Aorta (tissue), 5 donors: ENCODE measurements around the gene RANBP10. TPM values are rescaled to one million over a fixed set of nuclear protein-coding genes. Genes with fewer than 3 reads are reported as not detected.

ENCODE experiments used
- ATAC-seq: fragments of 200-7000 bp; cut with Tn5 transposase; one replicate; pipeline ENCODE4 v1.9.1; 2022; ENCODE audit warnings: moderate library complexity; ENCODE audit not compliant: low FRiP score
- DNase-seq, 2 donors: peaks; one replicate each; pipeline ENCODE4 v3.0.0-alpha.2; 2020
- H3K27ac ChIP-seq, 2 donors: one replicate each; pipeline ENCODE4 v1.5.1; 2013; ENCODE audit warnings: low read length in 2 of 2, mild to moderate bottlenecking in 2 of 2, moderate library complexity in 2 of 2, control low read depth in 1 of 2, inconsistent platforms in 1 of 2, low read depth in 1 of 2
- H3K27me3 ChIP-seq, 2 donors: one replicate each; pipeline ENCODE4 v1.6.1; 2013; ENCODE audit warnings: control low read depth in 1 of 2, low read length in 1 of 2, mild to moderate bottlenecking in 1 of 2, moderate library complexity in 1 of 2; ENCODE audit not compliant: insufficient read depth in 2 of 2, control insufficient read depth in 1 of 2
- H3K36me3 ChIP-seq, 2 donors: one replicate each; pipeline ENCODE4 v1.6.1; 2013; ENCODE audit warnings: control low read depth in 1 of 2, low read length in 1 of 2, mild to moderate bottlenecking in 1 of 2; ENCODE audit not compliant: insufficient read depth in 2 of 2, control insufficient read depth in 1 of 2
- H3K4me1 ChIP-seq, 2 donors: one replicate each; pipeline ENCODE4 v1.6.1; 2013; ENCODE audit warnings: low read length in 2 of 2, control low read depth in 1 of 2, mild to moderate bottlenecking in 1 of 2, moderate library complexity in 1 of 2; ENCODE audit not compliant: insufficient read depth in 2 of 2, control insufficient read depth in 1 of 2
- H3K4me3 ChIP-seq, 2 donors: one replicate each; pipeline ENCODE4 v1.5.1; 2013; ENCODE audit warnings: low read length in 2 of 2, control low read depth in 1 of 2, mild to moderate bottlenecking in 1 of 2
- H3K9me3 ChIP-seq: one replicate; pipeline ENCODE4 v1.6.1; 2013; ENCODE audit warnings: mild to moderate bottlenecking, low read length; ENCODE audit not compliant: control insufficient read depth
- WGBS, 2 donors: extraction: QIAGEN DNeasy Blood & Tissue Kit; methylation state at CpG; one replicate each; pipeline ENCODE4 v1.1.7; 2013; 5-methylcytosine and 5-hydroxymethylcytosine counted together
- intact Hi-C, 2 donors: fragments of 100-400 bp; cut with DNase I; formaldehyde crosslinking; loops; one replicate each; pipeline versions ENCODE4 v1.14.2 to v1.15.0; 2022
- polyA plus RNA-seq, 2 donors: library from polyadenylated mRNA; stranded (reverse); fragments of 200-250 nt; gene quantifications; one replicate each; pipeline ENCODE4 v1.2.3, GENCODE V29; 2013
- total RNA-seq, 2 donors: library from RNA; stranded (reverse); fragmentation: NEBNext Ultra II Directional; extraction: Animal tissue kit (Norgen Biotek cat#: 25700); gene quantifications; one replicate each; pipeline ENCODE4 v1.2.1, GENCODE V29; 2021
- donor health status: healthy with polysubstance abuse.
- donor health status: Bipolar disorder and iron deficiency.
- donor health status: DM: no; HTN: no; CAD: no.
- donor health status: DM: no; HTN: no; CAD: no.
- donor health status: DM: yes; HTN: yes; CAD: no.

RANBP10 gene
- total and polyA plus RNA-seq, 4 donors: 5.5 to 21.6 (median 14.8) TPM

DNA sequence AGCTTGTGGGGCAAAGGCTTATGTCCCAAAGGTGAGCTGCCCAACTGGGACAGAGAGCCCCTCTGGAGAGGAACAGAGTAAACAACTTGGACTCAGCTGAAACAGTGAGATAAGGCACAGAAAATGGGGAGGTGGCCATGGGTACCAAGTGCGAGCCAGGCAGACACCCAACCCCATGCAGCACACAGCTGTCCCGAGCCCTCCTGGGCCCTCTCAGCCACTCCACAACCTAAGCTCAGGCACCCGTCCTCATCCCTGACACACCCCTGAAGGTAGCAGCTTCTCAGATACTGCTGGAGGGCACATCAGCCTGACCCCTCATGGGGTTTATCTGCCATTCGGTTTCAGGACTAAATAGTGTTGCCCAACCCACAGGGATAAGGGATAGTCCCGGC, 82.5 kb downstream of the RANBP10 start:
- H3K27me3 ChIP-seq: no peaks in the 10 kb centered on the region
- no peak overlapping the region for H3K27ac ChIP-seq
- DNase-seq (peak in 1 of 2 donors; percentile 45), ATAC-seq (no peak)
- H3K9me3 ChIP-seq: no peaks in the 10 kb centered on the region
- no peaks in the 10 kb centered on the region for H3K4me1 ChIP-seq
- WGBS, 2 donors: 89 to 92% methylated on average over 5 of the region's 5 CpGs
- intact Hi-C loops: no loop called here
- H3K4me3 ChIP-seq: no peak overlapping the region
- H3K36me3 ChIP-seq: peaks cover 0 to 5% of the 10 kb centered on the region in 2 donors

DNA sequence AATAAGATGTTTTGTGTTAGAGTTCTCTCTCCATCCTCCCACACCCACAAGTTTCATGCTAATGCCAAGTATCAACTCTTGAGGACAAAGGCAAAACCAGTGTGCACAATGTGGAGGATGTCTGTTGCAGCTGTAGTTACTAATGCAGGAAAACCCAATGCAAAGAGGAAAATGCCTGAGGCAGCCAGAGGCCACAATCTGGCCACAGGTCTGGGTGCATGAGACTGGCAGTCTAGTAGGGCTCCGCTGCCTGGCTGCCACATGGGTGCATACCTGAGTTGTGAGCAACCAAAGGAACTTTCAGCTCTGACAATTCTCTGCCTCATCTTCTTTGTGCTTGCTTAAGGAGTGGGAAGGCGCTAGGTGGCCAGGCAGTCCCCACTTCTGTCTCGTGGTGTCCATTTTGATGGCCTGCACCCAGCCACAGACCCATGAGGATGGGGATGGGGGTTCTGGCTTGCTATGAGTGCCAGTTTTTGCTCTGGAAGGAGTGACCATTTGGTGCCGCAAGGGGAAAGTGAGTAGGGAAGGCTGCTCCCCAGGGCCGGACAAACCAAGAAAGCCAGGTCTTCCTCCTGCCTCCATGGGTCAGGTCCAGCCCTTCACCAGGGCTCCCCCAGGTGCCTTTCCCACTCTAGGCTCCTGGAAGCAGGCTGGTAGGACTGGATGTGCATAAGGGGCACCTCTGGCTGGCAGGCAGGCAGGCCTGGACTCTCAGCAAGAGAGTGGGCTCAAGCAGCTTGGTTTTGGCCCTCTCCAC, 83.0 kb downstream of the RANBP10 start:
- 91 to 97% methylated on average over 5 of the region's 5 CpGs for WGBS, 2 donors
- H3K27ac ChIP-seq: no peak overlapping the region
- ATAC-seq (no peak), DNase-seq (peak in 1 of 2 donors; percentile 49)
- no peaks in the 10 kb centered on the region for H3K27me3 ChIP-seq
- H3K4me3 ChIP-seq: no peak overlapping the region
- no peaks in the 10 kb centered on the region for H3K9me3 ChIP-seq
- H3K36me3 ChIP-seq: peaks cover 0 to 5% of the 10 kb centered on the region in 2 donors
- H3K4me1 ChIP-seq: no peaks in the 10 kb centered on the region
- intact Hi-C loops: no loop called here

DNA sequence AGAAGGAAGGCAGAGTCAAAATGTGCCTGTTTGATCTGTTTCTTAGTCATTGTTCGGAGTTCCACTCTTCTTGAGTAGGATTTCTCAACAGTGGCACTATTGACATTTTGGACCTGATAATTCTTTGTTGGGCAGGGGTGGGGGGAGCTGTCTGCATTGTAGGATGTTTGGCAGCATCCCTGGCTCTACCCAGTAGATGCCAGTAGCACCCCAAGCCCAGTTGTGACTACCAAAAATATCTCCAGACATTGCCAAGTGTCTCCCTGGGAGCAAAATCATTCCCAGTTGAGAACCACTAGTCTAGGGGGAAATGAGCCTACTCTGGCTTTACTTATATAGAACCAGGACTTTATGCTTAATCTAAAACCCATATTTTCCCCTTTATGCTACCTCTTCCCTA, 86.1 kb downstream of the RANBP10 start:
- no peaks in the 10 kb centered on the region for H3K4me1 ChIP-seq

GRCh38 chr16:67719778-67720144, 86.6 kb downstream of the RANBP10 start:
- Histone ChIP-seq H3K4me1 (no peaks in the 10 kb centered on the region), H3K36me3 (peaks cover 0 to 1% of the 10 kb centered on the region in 2 donors), H3K27ac (peak overlapping the region in 1 of 2 donors; percentile 56), H3K27me3 (no peaks in the 10 kb centered on the region), H3K9me3 (no peaks in the 10 kb centered on the region), H3K4me3 (peak overlapping the region; percentile 17 to 23)
- peak; percentile 72 for ATAC-seq
- WGBS, 2 donors: 0 to 1% methylated on average over 5 of the region's 5 CpGs
- intact Hi-C loops: no loop called here
- DNase-seq: peak in 1 of 2 donors; percentile 40

More for the DNA sequence above, 86.1 kb downstream of the RANBP10 start:
- Histone ChIP-seq H3K27me3 (no peaks in the 10 kb centered on the region), H3K36me3 (peaks cover 0 to 2% of the 10 kb centered on the region in 2 donors), H3K4me3 (no peak overlapping the region), H3K9me3 (no peaks in the 10 kb centered on the region), H3K27ac (no peak overlapping the region)
- WGBS, 2 donors: 26 to 31% methylated on average over 1 of the region's 1 CpG
- DNase-seq: peak in 1 of 2 donors; percentile 16
- intact Hi-C loops: no loop called here
- no peak for ATAC-seq

- Histone ChIP-seq H3K27ac (peak within 1 kb of the TSS in 1 of 2 donors; percentile 56), H3K36me3 (no peaks in the 10 kb centered on the region), H3K4me3 (peak within 1 kb of the TSS; percentile 53 to 74), H3K27me3 (no peaks in the 10 kb centered on the region), H3K9me3 (no peaks in the 10 kb centered on the region), H3K4me1 (no peaks in the 10 kb centered on the region)
- intact Hi-C loops: no loop called here
- peak; percentile 99 for ATAC-seq
- WGBS, 2 donors: 0 to 1% methylated on average over 48 to 59 of the region's 59 CpGs
- peak; percentile 98 to 99 for DNase-seq
Observed at GRCh38 chr16:67719048-67719777, 87.1 kb downstream of the RANBP10 start, which contains the start of gene GFOD2. Gene GFOD2, minus strand, starts transcription at chr16:67719316. Its CDS starts 33,601 bp downstream, at chr16:67685715.

DNA sequence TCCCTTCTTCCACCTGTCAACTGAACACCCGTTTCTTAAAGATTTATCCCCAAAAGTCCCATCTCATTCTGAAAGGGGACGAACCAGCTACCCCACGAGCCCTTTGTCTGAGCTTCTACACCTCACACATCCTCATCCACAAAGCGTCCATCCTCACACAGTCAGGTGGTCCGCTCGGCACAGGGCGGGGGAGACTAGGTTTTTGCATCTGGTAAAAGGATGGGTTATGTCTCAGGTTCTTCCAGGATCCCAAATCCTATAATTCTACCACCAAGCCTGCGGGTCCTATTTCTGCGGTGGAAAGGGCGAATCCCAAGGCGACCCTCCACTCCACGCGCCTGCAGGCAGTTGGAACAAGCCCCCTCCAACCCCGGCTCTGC, 87.7 kb downstream of the RANBP10 start:
- intact Hi-C loops: no loop called here
- peak overlapping the region; percentile 53 to 74 for H3K4me3 ChIP-seq
- H3K27ac ChIP-seq: no peak overlapping the region
- H3K27me3 ChIP-seq: no peaks in the 10 kb centered on the region
- DNase-seq (no peak), ATAC-seq (peak; percentile 27)
- 1 to 2% methylated on average over 14 of the region's 14 CpGs for WGBS, 2 donors
- H3K36me3 ChIP-seq: no peaks in the 10 kb centered on the region
- H3K4me1 ChIP-seq: no peaks in the 10 kb centered on the region
- no peaks in the 10 kb centered on the region for H3K9me3 ChIP-seq

GRCh38 chr16:67716097-67716496, 90.3 kb downstream of the RANBP10 start:
- 88 to 91% methylated on average over 2 of the region's 2 CpGs for WGBS, 2 donors

GRCh38 chr16:67714522-67714921, 91.8 kb downstream of the RANBP10 start:
- H3K4me3 ChIP-seq: no peak overlapping the region
- H3K27ac ChIP-seq: no peak overlapping the region
- H3K27me3 ChIP-seq: no peaks in the 10 kb centered on the region
- no peaks in the 10 kb centered on the region for H3K36me3 ChIP-seq
- no peaks in the 10 kb centered on the region for H3K4me1 ChIP-seq
- intact Hi-C loops: no loop called here
- H3K9me3 ChIP-seq: no peaks in the 10 kb centered on the region
- DNase-seq: no peak
- no peak for ATAC-seq
- 72 to 92% methylated on average over 1 of the region's 1 CpG for WGBS, 2 donors

More at GRCh38 chr16:67716097-67716496, 90.3 kb downstream of the RANBP10 start:
- intact Hi-C loops: no loop called here
- Histone ChIP-seq H3K36me3 (no peaks in the 10 kb centered on the region), H3K4me3 (no peak overlapping the region), H3K27ac (no peak overlapping the region), H3K27me3 (no peaks in the 10 kb centered on the region), H3K9me3 (no peaks in the 10 kb centered on the region), H3K4me1 (no peaks in the 10 kb centered on the region)
- no peak for ATAC-seq
- no peak for DNase-seq
